HCT116 (cell line): ENCODE data around the gene MAPK8.

Experiments
- CTCF ChIP-seq, 3 experiments: fragments of 200-600 bp in 1 of 3; sonication (generic) in 1 of 3; IDR thresholded peaks in 2 of 3; conservative IDR thresholded peaks in 1 of 3; 2 replicates each; pipeline ENCODE4 v1.5.1; 2012 to 2017; ENCODE audit warnings: low read depth in 2 of 3, low read length in 2 of 3, antibody characterized with exemption in 1 of 3, borderline replicate concordance in 1 of 3, control low read depth in 1 of 3, mild to moderate bottlenecking in 1 of 3, mixed read lengths in 1 of 3, mixed run types in 1 of 3, moderate library complexity in 1 of 3; ENCODE audit not compliant: insufficient read depth in 1 of 3
- YY1 ChIP-seq: IDR thresholded peaks from 2 replicates; pipeline ENCODE4 v1.6.1; 2011; ENCODE audit warnings: low read length, low read depth, moderate library complexity, mild to moderate bottlenecking; ENCODE audit not compliant: insufficient replicate concordance; ENCODE audit errors: extremely low read depth

GRCh38 chr10:48300556-48300955, 5.9 kb upstream of the MAPK8 start:
- TF ChIP-seq YY1 (no peak), CTCF (IDR thresholded peaks at IDR 0.05 in 2 of 3, conservative IDR thresholded peaks at IDR 0.05 in 1 of 3; ENCODE audit: borderline replicate concordance in 1 of 3, insufficient read depth in 1 of 3, low read depth in 2 of 3, low read length in 2 of 3) (no peak)
